Loucy (cell line): ENCODE results near the gene STX10.

Experiments used
- H2AFZ ChIP-seq: fragments of 200-600 bp; sonication (generic); 2 replicates; pipeline ENCODE4 v1.6.0; 2016; ENCODE audit warnings: antibody characterized with exemption, mild to moderate bottlenecking, low read length, moderate library complexity
- H3F3A ChIP-seq: fragments of 200-600 bp; 2 replicates; pipeline ENCODE4 v1.6.0; 2016; ENCODE audit warnings: antibody characterized with exemption, low read depth, mild to moderate bottlenecking
- H3K27me3 ChIP-seq: fragments of 200-600 bp; sonication (generic); 2 replicates; pipeline ENCODE4 v1.6.1; 2014; ENCODE audit warnings: low read length, mild to moderate bottlenecking; ENCODE audit not compliant: insufficient read depth, poor library complexity, severe bottlenecking
- H3K36me3 ChIP-seq: fragments of 200-600 bp; sonication (generic); 2 replicates; pipeline ENCODE4 v1.6.1; 2016; ENCODE audit warnings: low read length; ENCODE audit not compliant: insufficient read depth
- H3K4me1 ChIP-seq: fragments of 200-600 bp; sonication (generic); 2 replicates; pipeline ENCODE4 v1.5.1; 2014; ENCODE audit warnings: low read length, mild to moderate bottlenecking; ENCODE audit not compliant: insufficient read depth, poor library complexity, severe bottlenecking
- H3K4me2 ChIP-seq: fragments of 200-600 bp; sonication (generic); 2 replicates; pipeline ENCODE4 v1.6.0; 2014; ENCODE audit warnings: antibody characterized with exemption, low read length, low read depth, mild to moderate bottlenecking; ENCODE audit not compliant: poor library complexity, severe bottlenecking
- H3K4me3 ChIP-seq: fragments of 200-600 bp; sonication (generic); 2 replicates; pipeline ENCODE4 v1.5.1; 2014; ENCODE audit warnings: low read length, mild to moderate bottlenecking, mixed read lengths; ENCODE audit not compliant: poor library complexity, severe bottlenecking
- H3K79me2 ChIP-seq: fragments of 200-600 bp; sonication (generic); 2 replicates; pipeline ENCODE4 v1.6.1; 2014; ENCODE audit warnings: low read length; ENCODE audit not compliant: insufficient read depth
- H3K9ac ChIP-seq: fragments of 200-600 bp; sonication (generic); 2 replicates; pipeline ENCODE4 v1.6.0; 2014; ENCODE audit warnings: mild to moderate bottlenecking, low read depth, low read length, moderate library complexity; ENCODE audit not compliant: poor library complexity, severe bottlenecking
- H3K9me2 ChIP-seq: fragments of 200-600 bp; sonication (generic); replicated peaks from 2 replicates; pipeline ENCODE4 v1.6.1; 2016; ENCODE audit warnings: low read depth, low read length, mixed read lengths
- H3K9me3 ChIP-seq: fragments of 200-600 bp; sonication (generic); 2 replicates; pipeline ENCODE4 v1.6.1; 2014; ENCODE audit warnings: mild to moderate bottlenecking, antibody characterized with exemption, low read length, low read depth; ENCODE audit not compliant: insufficient read depth
- H4K20me1 ChIP-seq: fragments of 200-600 bp; sonication (generic); 2 replicates; pipeline ENCODE4 v1.6.0; 2014; ENCODE audit warnings: antibody characterized with exemption, low read length, mild to moderate bottlenecking; ENCODE audit not compliant: insufficient read depth, poor library complexity, severe bottlenecking
- EZH2phosphoT487 ChIP-seq: fragments of 200-600 bp; IDR thresholded peaks from 2 replicates; pipeline ENCODE4 v1.6.1; 2018; ENCODE audit warnings: antibody characterized with exemption, mild to moderate bottlenecking, moderate library complexity, borderline replicate concordance
- TF ChIP-seq, protein P1 (sequence below): fragments of 200-600 bp; sonication (generic); conservative IDR thresholded peaks from 2 replicates; pipeline ENCODE4 v1.5.1; 2014; ENCODE audit warnings: mild to moderate bottlenecking, antibody characterized with exemption, low read length

Gene STX10

GRCh38 chr19:13138171-13138915 lies 11.8 kb downstream of the STX10 start:
- Histone ChIP-seq H3K27me3 (no peaks in the 10 kb centered on the region), H3K9ac (no peak overlapping the region), H3K4me1 (no peaks in the 10 kb centered on the region), H3K4me2 (no peak overlapping the region), H3K9me3 (no peaks in the 10 kb centered on the region), H4K20me1 (peaks cover 7% of the 10 kb centered on the region), H3K9me2 (no peaks in the 10 kb centered on the region), H3F3A (no peaks in the 10 kb centered on the region), H3K4me3 (no peak overlapping the region), H2AFZ (no peak overlapping the region), H3K36me3 (peaks cover 46% of the 10 kb centered on the region; the same call in 1 of the 2 replicates), H3K79me2 (peaks cover 20% of the 10 kb centered on the region)
- TF ChIP-seq EZH2phosphoT487 = no peak
- TF ChIP-seq, protein P1, sequence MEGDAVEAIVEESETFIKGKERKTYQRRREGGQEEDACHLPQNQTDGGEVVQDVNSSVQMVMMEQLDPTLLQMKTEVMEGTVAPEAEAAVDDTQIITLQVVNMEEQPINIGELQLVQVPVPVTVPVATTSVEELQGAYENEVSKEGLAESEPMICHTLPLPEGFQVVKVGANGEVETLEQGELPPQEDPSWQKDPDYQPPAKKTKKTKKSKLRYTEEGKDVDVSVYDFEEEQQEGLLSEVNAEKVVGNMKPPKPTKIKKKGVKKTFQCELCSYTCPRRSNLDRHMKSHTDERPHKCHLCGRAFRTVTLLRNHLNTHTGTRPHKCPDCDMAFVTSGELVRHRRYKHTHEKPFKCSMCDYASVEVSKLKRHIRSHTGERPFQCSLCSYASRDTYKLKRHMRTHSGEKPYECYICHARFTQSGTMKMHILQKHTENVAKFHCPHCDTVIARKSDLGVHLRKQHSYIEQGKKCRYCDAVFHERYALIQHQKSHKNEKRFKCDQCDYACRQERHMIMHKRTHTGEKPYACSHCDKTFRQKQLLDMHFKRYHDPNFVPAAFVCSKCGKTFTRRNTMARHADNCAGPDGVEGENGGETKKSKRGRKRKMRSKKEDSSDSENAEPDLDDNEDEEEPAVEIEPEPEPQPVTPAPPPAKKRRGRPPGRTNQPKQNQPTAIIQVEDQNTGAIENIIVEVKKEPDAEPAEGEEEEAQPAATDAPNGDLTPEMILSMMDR = no peak

DNA sequence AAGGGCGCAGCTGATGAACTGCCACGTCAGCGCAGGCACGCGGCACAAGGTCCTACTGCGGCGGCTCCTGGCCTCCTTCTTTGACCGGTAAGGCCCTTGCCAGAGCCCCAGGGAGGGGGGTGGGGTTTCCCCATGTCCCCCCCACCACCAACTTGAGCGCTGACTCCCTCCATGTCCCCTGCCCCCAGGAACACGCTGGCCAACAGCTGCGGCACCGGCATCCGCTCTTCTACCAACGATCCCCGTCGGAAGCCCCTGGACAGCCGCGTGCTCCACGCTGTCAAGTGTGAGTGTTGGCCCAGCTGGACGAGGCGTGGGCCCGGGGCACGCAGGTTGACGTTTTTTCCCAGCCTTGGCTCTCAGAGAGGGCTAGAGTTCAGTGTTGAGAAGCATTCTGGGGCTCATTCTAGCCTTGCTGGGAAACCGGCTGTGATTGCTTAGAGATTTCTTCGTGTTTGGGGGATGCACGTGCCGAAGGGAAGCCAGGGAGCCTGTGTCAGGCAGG lies 12.8 kb downstream of the STX10 start:
- H3K36me3 ChIP-seq = peaks cover 46% of the 10 kb centered on the region; the same call in 1 of the 2 replicates

GRCh38 chr19:13135068-13136062 lies 14.8 kb downstream of the STX10 start:
- no peaks in the 10 kb centered on the region for H3K9me2 ChIP-seq
- no peak overlapping the region for H3K4me2 ChIP-seq
- no peak overlapping the region for H2AFZ ChIP-seq
- H3K36me3 ChIP-seq = peaks cover 46% of the 10 kb centered on the region; the same call in 1 of the 2 replicates
- H3K9me3 ChIP-seq = no peaks in the 10 kb centered on the region
- H4K20me1 ChIP-seq = peaks cover 32% of the 10 kb centered on the region
- H3K4me1 ChIP-seq = peaks cover 14% of the 10 kb centered on the region
- H3K4me3 ChIP-seq = no peak overlapping the region
- peaks cover 39% of the 10 kb centered on the region for H3K79me2 ChIP-seq
- TF ChIP-seq, protein P1 = no peak
- H3K27me3 ChIP-seq = no peaks in the 10 kb centered on the region
- no peak overlapping the region for H3K9ac ChIP-seq
- no peaks in the 10 kb centered on the region for H3F3A ChIP-seq

More for the DNA sequence above, 12.8 kb downstream of the STX10 start:
- H3K4me3 ChIP-seq = no peak overlapping the region
- peaks cover 17% of the 10 kb centered on the region for H4K20me1 ChIP-seq
- H3K9me2 ChIP-seq = no peaks in the 10 kb centered on the region
- no peak overlapping the region for H2AFZ ChIP-seq
- H3K9ac ChIP-seq = no peak overlapping the region
- H3K79me2 ChIP-seq = peaks cover 28% of the 10 kb centered on the region
- peaks cover 7% of the 10 kb centered on the region for H3K4me1 ChIP-seq
- H3K27me3 ChIP-seq = no peaks in the 10 kb centered on the region
- no peaks in the 10 kb centered on the region for H3F3A ChIP-seq
- no peaks in the 10 kb centered on the region for H3K9me3 ChIP-seq
- H3K4me2 ChIP-seq = no peak overlapping the region
- TF ChIP-seq EZH2phosphoT487 = no peak
- TF ChIP-seq, protein P1 = no peak
